SHP77 treated with DMSO at 0.1 percent for 48 hours (cell line): ENCODE results near the gene NMNAT1.
A peak's percentile ranks its signal among the peaks of the same experiment; 100 is the strongest.
"Not testable (repeated sequence)": the region's sequence is repeated elsewhere in the genome, so short reads cannot be mapped to it uniquely, and the experiment has no call there.

Experiments used
- DNase-seq: peaks from one replicate; lab custom pipeline; 2025; lab: John Stamatoyannopoulos, UW

Gene NMNAT1

GRCh38 chr1:9920606-9921005, 22.7 kb upstream of the NMNAT1 start:
- DNase-seq, result no peak

- DNase-seq, result no peak
Observed at GRCh38 chr1:9922342-9922741, 20.9 kb upstream of the NMNAT1 start.

GRCh38 chr1:9927259-9927658, 16.0 kb upstream of the NMNAT1 start:
- no peak for DNase-seq

GRCh38 chr1:9929431-9930385, 13.6 kb upstream of the NMNAT1 start:
- no peak for DNase-seq

- DNase-seq, result peak; percentile 3
Observed at GRCh38 chr1:9942399-9942938, 806 bp upstream of the NMNAT1 start.

- no peak for DNase-seq
Observed at GRCh38 chr1:9946315-9946714, 3.0 kb downstream of the NMNAT1 start.

GRCh38 chr1:9957726-9958125, 14.5 kb downstream of the NMNAT1 start:
- no peak for DNase-seq

- DNase-seq, result no peak
Observed at GRCh38 chr1:9960011-9960410, 16.7 kb downstream of the NMNAT1 start.

- peak; percentile 53 for DNase-seq
Observed at GRCh38 chr1:9960706-9961562, 17.7 kb downstream of the NMNAT1 start.

GRCh38 chr1:9984253-9984652, 41.0 kb downstream of the NMNAT1 start:
- no peak for DNase-seq

- DNase-seq, result no peak
Observed at GRCh38 chr1:9985001-9985400, 41.7 kb downstream of the NMNAT1 start.

GRCh38 chr1:9989773-9990172, 46.5 kb downstream of the NMNAT1 start:
- DNase-seq, result no peak

GRCh38 chr1:9990944-9991343, 47.7 kb downstream of the NMNAT1 start:
- DNase-seq, result no peak

GRCh38 chr1:9992910-9993309, 49.6 kb downstream of the NMNAT1 start:
- DNase-seq, result no peak

- DNase-seq, result no peak
Observed at GRCh38 chr1:9993561-9994075, 50.3 kb downstream of the NMNAT1 start.

- DNase-seq, result no peak
Observed at GRCh38 chr1:9996624-9997582, 53.6 kb downstream of the NMNAT1 start, which contains the start of gene RBP7. TSS of gene RBP7 (plus strand) at chr1:9997228. CDS start at chr1:9997259, 31 bp downstream.

- DNase-seq, result no peak
Observed at GRCh38 chr1:10001016-10001665, 57.9 kb downstream of the NMNAT1 start.

GRCh38 chr1:10005248-10005647, 62.0 kb downstream of the NMNAT1 start:
- not testable (repeated sequence) for DNase-seq

- DNase-seq, result no peak
Observed at GRCh38 chr1:10007169-10007568, 63.9 kb downstream of the NMNAT1 start.

- DNase-seq, result no peak
Observed at GRCh38 chr1:10014016-10014415, 70.7 kb downstream of the NMNAT1 start.
